ENCODE measurements around the gene PDCD2L. TPM values are rescaled to one million over a fixed set of nuclear protein-coding genes. Genes with fewer than 3 reads are reported as not detected.
A peak's percentile ranks its signal among the peaks of the same experiment; 100 is the strongest.

PDCD2L gene
- total and polyA plus RNA-seq, 10 donors = 5.2 to 19.7 (median 12.0) TPM

DNA sequence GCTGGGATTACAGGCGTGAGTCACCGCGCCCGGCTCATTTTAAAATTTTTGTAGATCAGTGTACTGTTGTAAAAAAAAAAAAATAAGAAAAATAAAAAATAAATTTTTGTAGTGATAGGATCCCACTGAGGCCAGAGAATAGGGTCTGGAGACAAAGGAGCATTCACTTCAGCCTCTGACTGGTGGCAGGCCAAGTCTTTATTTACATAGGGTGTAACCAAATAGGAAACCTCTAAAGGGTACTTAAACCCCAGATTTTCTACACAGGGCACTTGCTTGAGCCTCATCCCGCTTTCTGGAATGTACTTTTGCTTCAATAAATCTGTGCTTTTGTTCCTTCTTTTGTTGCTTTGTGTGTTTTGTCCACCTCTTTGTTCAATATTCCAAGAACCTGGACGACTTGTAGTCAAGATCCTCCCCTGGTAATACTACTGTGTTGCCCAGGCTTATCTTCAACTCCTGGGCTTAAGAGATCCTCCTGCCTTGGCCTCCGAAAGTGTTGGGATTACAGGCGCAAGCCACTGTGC is 2.1 kb upstream of the PDCD2L start:
- H3K9me3 ChIP-seq = no peaks in the 10 kb centered on the region
- 90 to 97% (median 93%) methylated on average over 8 of the region's 8 CpGs for WGBS, 5 donors
- H3K4me3 ChIP-seq = no peak overlapping the region
- H3K27ac ChIP-seq = no peak overlapping the region
- DNase-seq = no peak
- peaks cover 0 to 31% (median 15%) of the 10 kb centered on the region in 6 donors for H3K4me1 ChIP-seq
- no peak for TF ChIP-seq POLR2AphosphoS5 (IDR thresholded peaks at IDR 0.05)
- TF ChIP-seq, protein P1, sequence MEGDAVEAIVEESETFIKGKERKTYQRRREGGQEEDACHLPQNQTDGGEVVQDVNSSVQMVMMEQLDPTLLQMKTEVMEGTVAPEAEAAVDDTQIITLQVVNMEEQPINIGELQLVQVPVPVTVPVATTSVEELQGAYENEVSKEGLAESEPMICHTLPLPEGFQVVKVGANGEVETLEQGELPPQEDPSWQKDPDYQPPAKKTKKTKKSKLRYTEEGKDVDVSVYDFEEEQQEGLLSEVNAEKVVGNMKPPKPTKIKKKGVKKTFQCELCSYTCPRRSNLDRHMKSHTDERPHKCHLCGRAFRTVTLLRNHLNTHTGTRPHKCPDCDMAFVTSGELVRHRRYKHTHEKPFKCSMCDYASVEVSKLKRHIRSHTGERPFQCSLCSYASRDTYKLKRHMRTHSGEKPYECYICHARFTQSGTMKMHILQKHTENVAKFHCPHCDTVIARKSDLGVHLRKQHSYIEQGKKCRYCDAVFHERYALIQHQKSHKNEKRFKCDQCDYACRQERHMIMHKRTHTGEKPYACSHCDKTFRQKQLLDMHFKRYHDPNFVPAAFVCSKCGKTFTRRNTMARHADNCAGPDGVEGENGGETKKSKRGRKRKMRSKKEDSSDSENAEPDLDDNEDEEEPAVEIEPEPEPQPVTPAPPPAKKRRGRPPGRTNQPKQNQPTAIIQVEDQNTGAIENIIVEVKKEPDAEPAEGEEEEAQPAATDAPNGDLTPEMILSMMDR (IDR thresholded peaks at IDR 0.05 in 8 of 11, conservative IDR thresholded peaks at IDR 0.05 in 3 of 11) = no peak
- no peak for TF ChIP-seq POLR2A (IDR thresholded peaks at IDR 0.05)
- no peaks in the 10 kb centered on the region for H3K27me3 ChIP-seq (replicated peaks in 1 of 7)
- H3K36me3 ChIP-seq = peaks cover 0 to 47% (median 36%) of the 10 kb centered on the region in 6 donors
- intact Hi-C loops (cut with DNase I; ENCODE audit: low total_unique reads) = no loop called here

DNA sequence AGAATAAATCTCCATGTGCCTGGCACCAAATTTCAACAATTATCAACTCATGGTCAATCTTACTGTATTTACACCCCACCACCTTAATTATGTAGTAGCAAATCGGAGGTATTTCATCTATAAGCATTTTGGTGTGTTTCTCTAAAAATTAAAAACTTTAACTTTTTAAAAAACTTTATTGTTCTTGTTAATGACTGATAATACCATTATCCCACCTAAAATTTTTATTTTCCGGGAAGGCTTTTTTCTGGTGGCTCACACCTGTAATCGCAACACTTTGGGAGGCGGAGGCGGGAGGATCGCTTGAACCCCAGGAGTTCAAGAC is 453 bp upstream of the PDCD2L start:
- Histone ChIP-seq H3K27me3 (replicated peaks in 1 of 7) (no peaks in the 10 kb centered on the region), H3K4me3 (peak overlapping the region; percentile 72 to 98 (median 94)), H3K27ac (peak overlapping the region in 7 of 8 donors; percentile 60 to 85 (median 75)), H3K36me3 (peaks cover 0 to 35% (median 21%) of the 10 kb centered on the region in 6 donors), H3K9me3 (no peaks in the 10 kb centered on the region), H3K4me1 (peaks cover 0 to 31% (median 15%) of the 10 kb centered on the region in 6 donors)
- TF ChIP-seq POLR2A (IDR thresholded peaks at IDR 0.05) (no peak), POLR2AphosphoS5 (IDR thresholded peaks at IDR 0.05) (no peak)
- TF ChIP-seq, protein P1 (IDR thresholded peaks at IDR 0.05 in 8 of 11, conservative IDR thresholded peaks at IDR 0.05 in 3 of 11) = no peak
- WGBS, 5 donors = 26 to 37% (median 29%) methylated on average over 6 of the region's 6 CpGs
- intact Hi-C loops (cut with DNase I; ENCODE audit: low total_unique reads) = no loop called here
- DNase-seq = no peak

DNA sequence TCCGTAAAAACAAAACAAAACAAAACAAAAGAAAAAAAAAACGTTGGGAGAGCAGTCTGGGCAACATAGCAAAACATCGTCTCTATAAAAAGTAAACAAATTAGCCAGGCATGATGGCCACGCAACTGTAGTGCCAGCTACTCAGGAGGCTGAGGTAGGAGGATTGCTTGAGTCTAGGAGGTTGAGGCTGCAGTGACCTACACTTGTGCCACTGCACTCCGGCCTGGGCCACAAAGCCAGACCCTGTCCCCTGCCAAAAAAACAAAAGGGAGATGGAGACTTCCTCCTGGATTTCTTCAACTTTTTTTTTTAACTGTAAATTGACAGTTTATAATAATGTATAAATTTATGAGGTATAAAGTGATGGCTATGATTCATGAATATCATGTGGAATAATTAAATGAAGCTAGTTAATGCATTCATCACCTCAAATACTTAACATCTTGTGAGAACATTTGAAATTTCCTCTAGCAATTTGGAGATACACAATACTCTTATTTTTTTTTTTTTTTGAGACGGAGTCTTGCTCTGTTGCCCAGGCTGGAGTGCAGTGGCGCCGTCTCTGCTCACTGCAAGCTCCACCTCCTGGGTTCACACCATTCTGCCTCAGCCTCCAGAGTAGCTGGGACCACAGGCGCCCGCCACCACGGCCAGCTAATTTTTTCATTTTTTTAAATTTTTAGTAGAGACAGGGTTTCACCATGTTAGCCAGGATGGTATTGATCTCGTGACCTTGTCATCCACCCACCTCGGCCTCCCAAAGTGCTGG is 1.9 kb downstream of the PDCD2L start:
- peaks cover 0 to 34% (median 3%) of the 10 kb centered on the region in 6 donors for H3K36me3 ChIP-seq
- WGBS, 5 donors = 88 to 95% (median 90%) methylated on average over 13 of the region's 13 CpGs
- intact Hi-C loops (cut with DNase I; ENCODE audit: low total_unique reads) = no loop called here
- TF ChIP-seq POLR2AphosphoS5 (IDR thresholded peaks at IDR 0.05) (no peak), POLR2A (IDR thresholded peaks at IDR 0.05) (no peak)
- TF ChIP-seq, protein P1 (IDR thresholded peaks at IDR 0.05 in 8 of 11, conservative IDR thresholded peaks at IDR 0.05 in 3 of 11) = no peak
- peak; percentile 23 for DNase-seq
- no peaks in the 10 kb centered on the region for H3K9me3 ChIP-seq
- peaks cover 0 to 46% (median 15%) of the 10 kb centered on the region in 6 donors for H3K4me1 ChIP-seq
- no peak overlapping the region for H3K27ac ChIP-seq
- no peaks in the 10 kb centered on the region for H3K27me3 ChIP-seq (replicated peaks in 1 of 7)
- no peak overlapping the region for H3K4me3 ChIP-seq

DNA sequence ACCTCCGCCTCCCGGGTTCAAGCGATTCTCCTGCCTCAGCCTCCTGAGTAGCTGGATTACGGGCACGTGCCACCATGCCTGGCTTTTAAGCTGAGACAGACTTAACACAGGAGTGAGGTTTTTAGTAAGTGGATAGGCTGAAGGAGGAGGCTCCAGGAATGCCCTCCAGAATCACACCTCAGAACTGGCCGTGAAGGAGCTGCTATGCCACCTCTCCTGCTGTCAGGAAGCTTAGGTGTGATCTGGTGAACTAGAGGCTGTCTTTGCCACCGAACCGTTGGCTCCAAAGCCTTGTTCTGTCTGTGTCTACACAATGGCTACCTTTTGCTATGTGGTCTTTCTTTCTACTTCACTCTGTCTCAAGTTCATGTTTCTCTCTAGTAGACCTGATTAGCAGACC is 4.2 kb downstream of the PDCD2L start:
- Histone ChIP-seq H3K4me3 (no peak overlapping the region), H3K27me3 (replicated peaks in 1 of 7) (no peaks in the 10 kb centered on the region), H3K9me3 (no peaks in the 10 kb centered on the region), H3K4me1 (peaks cover 0 to 45% (median 15%) of the 10 kb centered on the region in 6 donors), H3K36me3 (peaks cover 0 to 48% (median 11%) of the 10 kb centered on the region in 6 donors), H3K27ac (no peak overlapping the region)
- peak; percentile 24 for DNase-seq
- 84 to 93% (median 90%) methylated on average over 8 of the region's 8 CpGs for WGBS, 5 donors
- intact Hi-C loops (cut with DNase I; ENCODE audit: low total_unique reads) = no loop called here
- no peak for TF ChIP-seq POLR2A (IDR thresholded peaks at IDR 0.05)
- no peak for TF ChIP-seq POLR2AphosphoS5 (IDR thresholded peaks at IDR 0.05)
- TF ChIP-seq, protein P1 (IDR thresholded peaks at IDR 0.05 in 8 of 11, conservative IDR thresholded peaks at IDR 0.05 in 3 of 11) = no peak

Data from spleen (tissue), 11 donors.